ENCODE measurements around the gene CRADD.

CRADD gene

GRCh38 chr12:93673084-93673483 is 4.1 kb upstream of the CRADD start:
- no peak for DNase-seq

GRCh38 chr12:93674386-93674785 is 2.8 kb upstream of the CRADD start:
- DNase-seq: no peak

GRCh38 chr12:93676408-93677194 is 574 bp upstream of the CRADD start:
- no peak for DNase-seq

GRCh38 chr12:93678779-93679178 is 1.6 kb downstream of the CRADD start:
- no peak for DNase-seq

- no peak for DNase-seq
Measured at GRCh38 chr12:93679308-93679925, 2.2 kb downstream of the CRADD start.

GRCh38 chr12:93680006-93680405 is 2.8 kb downstream of the CRADD start:
- DNase-seq: no peak

- no peak for DNase-seq
Measured at GRCh38 chr12:93682846-93683261, 5.7 kb downstream of the CRADD start.

- no peak for DNase-seq
Measured at GRCh38 chr12:93683410-93683809, 6.2 kb downstream of the CRADD start.

GRCh38 chr12:93684716-93685115 is 7.5 kb downstream of the CRADD start:
- no peak for DNase-seq

- DNase-seq: no peak
Measured at GRCh38 chr12:93686572-93687356, 9.6 kb downstream of the CRADD start.

- DNase-seq: no peak
Measured at GRCh38 chr12:93689076-93689834, 12.1 kb downstream of the CRADD start.

GRCh38 chr12:93696462-93696861 is 19.3 kb downstream of the CRADD start:
- no peak for DNase-seq

- DNase-seq: no peak
Measured at GRCh38 chr12:93698307-93699092, 21.3 kb downstream of the CRADD start.

- no peak for DNase-seq
Measured at GRCh38 chr12:93699271-93700145, 22.3 kb downstream of the CRADD start.

- no peak for DNase-seq
Measured at GRCh38 chr12:93702707-93703315, 25.6 kb downstream of the CRADD start.

- DNase-seq: no peak
Measured at GRCh38 chr12:93704122-93704521, 26.9 kb downstream of the CRADD start.

- DNase-seq: no peak
Measured at GRCh38 chr12:93704625-93705024, 27.4 kb downstream of the CRADD start.

- DNase-seq: no peak
Measured at GRCh38 chr12:93705237-93705636, 28.1 kb downstream of the CRADD start.

- DNase-seq: no peak
Measured at GRCh38 chr12:93706387-93706786, 29.2 kb downstream of the CRADD start.

- no peak for DNase-seq
Measured at GRCh38 chr12:93706824-93707223, 29.6 kb downstream of the CRADD start.

GRCh38 chr12:93707836-93708235 is 30.7 kb downstream of the CRADD start:
- DNase-seq: no peak
